WTC11 (cell line): Measurements from ENCODE around the gene C16orf74. TPM values are rescaled to one million over a fixed set of nuclear protein-coding genes. Genes with fewer than 3 reads are reported as not detected.

Source experiments
- ATAC-seq: fragments of 200-7000 bp; cut with Tn5 transposase; 2 replicates; pipeline ENCODE4 v1.10.0; 2021; ENCODE audit warnings: mild to moderate bottlenecking, moderate library complexity
- CTCF ChIA-PET: fragments of 300-600 bp; sonication (Branson Sonifier 250); formaldehyde crosslinking; loops from one replicate; lab custom pipeline; 2021; ENCODE audit warnings: antibody characterized with exemption; lab: Charles Lee
- POLR2A ChIA-PET: fragments of 350-600 bp; sonication (Branson Sonifier 250); formaldehyde crosslinking; loops from one replicate; lab custom pipeline; 2021; ENCODE audit warnings: antibody characterized with exemption; lab: Charles Lee
- DNase-seq: peaks from one replicate; pipeline ENCODE4 v3.0.0; 2021; ENCODE audit warnings: low spot score
- H3K27ac Mint-ChIP-seq: 2 replicates; pipeline ENCODE4 v1.8.0; 2021; ENCODE audit warnings: mixed read lengths
- H3K27me3 Mint-ChIP-seq: 2 replicates; pipeline ENCODE4 v1.8.0; 2021; ENCODE audit warnings: low read depth, mild to moderate bottlenecking, moderate library complexity, mixed read lengths
- H3K36me3 Mint-ChIP-seq: 2 replicates; pipeline ENCODE4 v1.8.0; 2021; ENCODE audit warnings: mixed read lengths
- H3K4me1 Mint-ChIP-seq: 2 replicates; pipeline ENCODE4 v1.8.0; 2022; ENCODE audit warnings: mixed read lengths
- H3K4me3 Mint-ChIP-seq: 2 replicates; pipeline ENCODE4 v1.8.0; 2021; ENCODE audit warnings: mild to moderate bottlenecking, moderate library complexity, mixed read lengths
- H3K9me3 Mint-ChIP-seq: 2 replicates; pipeline ENCODE4 v1.8.0; 2021; ENCODE audit warnings: mixed read lengths
- ATF1 ChIP-seq: sonication (generic); formaldehyde crosslinking; IDR thresholded peaks from 2 replicates; pipeline ENCODE4 v1.8.1; 2023; ENCODE audit warnings: mild to moderate bottlenecking, moderate library complexity, missing genetic modification reagents
- ETV6 ChIP-seq: sonication (generic); formaldehyde crosslinking; IDR thresholded peaks from 2 replicates; pipeline ENCODE4 v1.8.1; 2022; ENCODE audit warnings: mild to moderate bottlenecking, missing genetic modification reagents
- GRHL2 ChIP-seq: fragments of 250-450 bp; sonication (Bioruptor Pico); IDR thresholded peaks from 2 replicates; pipeline ENCODE4 v1.8.0; 2022; ENCODE audit warnings: mild to moderate bottlenecking, moderate library complexity; ENCODE audit not compliant: insufficient replicate concordance, severe bottlenecking
- IRF2 ChIP-seq: sonication (generic); formaldehyde crosslinking; IDR thresholded peaks from 2 replicates; pipeline ENCODE4 v1.8.0; 2022; ENCODE audit warnings: low read depth, missing genetic modification reagents, borderline replicate concordance
- JAZF1 ChIP-seq: fragments of 250-450 bp; sonication (Bioruptor Pico); IDR thresholded peaks from 2 replicates; pipeline ENCODE4 v1.9.0; 2021; ENCODE audit warnings: moderate library complexity, mild to moderate bottlenecking, inconsistent platforms
- NFATC4 ChIP-seq: fragments of 250-450 bp; sonication (Bioruptor Pico); IDR thresholded peaks from 2 replicates; pipeline ENCODE4 v1.9.0; 2021; ENCODE audit warnings: mild to moderate bottlenecking
- NFYB ChIP-seq: sonication (generic); formaldehyde crosslinking; conservative IDR thresholded peaks from 2 replicates; pipeline ENCODE4 v1.8.0; 2022; ENCODE audit warnings: low read depth, missing genetic modification reagents
- NR1H2 ChIP-seq: sonication (generic); formaldehyde crosslinking; IDR thresholded peaks from 2 replicates; pipeline ENCODE4 v1.9.0; 2021; ENCODE audit warnings: mild to moderate bottlenecking, moderate library complexity, missing genetic modification reagents
- SMAD3 ChIP-seq: sonication (generic); formaldehyde crosslinking; IDR thresholded peaks from 2 replicates; pipeline ENCODE4 v1.8.0; 2022; ENCODE audit warnings: missing genetic modification reagents, mild to moderate bottlenecking, borderline replicate concordance
- TCF7 ChIP-seq: sonication (generic); formaldehyde crosslinking; IDR thresholded peaks from 2 replicates; pipeline ENCODE4 v1.8.0; 2022; ENCODE audit warnings: mild to moderate bottlenecking, low read depth, missing genetic modification reagents, moderate library complexity
- total RNA-seq: library from RNA; stranded (reverse); gene quantifications from 3 replicates; pipeline ENCODE4 v1.2.3, GENCODE V29; 2021
- TF ChIP-seq, protein P1 (sequence below): sonication (generic); formaldehyde crosslinking; conservative IDR thresholded peaks from 2 replicates; pipeline ENCODE4 v1.8.1; 2022; ENCODE audit warnings: mild to moderate bottlenecking, missing genetic modification reagents
- TF ChIP-seq, protein P2 (sequence below): fragments of 250-450 bp; sonication (Bioruptor Pico); IDR thresholded peaks from 2 replicates; pipeline ENCODE4 v2.1.2; 2022; ENCODE audit warnings: mild to moderate bottlenecking, moderate library complexity
- TF ChIP-seq, protein P3 (sequence below): sonication (generic); formaldehyde crosslinking; IDR thresholded peaks from 2 replicates; pipeline ENCODE4 v1.8.0; 2022; ENCODE audit warnings: mild to moderate bottlenecking, missing genetic modification reagents
- TF ChIP-seq, protein P4 (sequence below): fragments of 250-450 bp; sonication (Bioruptor Pico); IDR thresholded peaks from 2 replicates; pipeline ENCODE4 v1.8.0; 2021; ENCODE audit warnings: mild to moderate bottlenecking
- TF ChIP-seq, protein P5 (sequence below): fragments of 250-450 bp; sonication (Bioruptor Pico); IDR thresholded peaks from 2 replicates; pipeline ENCODE4 v1.9.0; 2021; ENCODE audit warnings: mild to moderate bottlenecking
- TF ChIP-seq, protein P6 (sequence below): sonication (generic); formaldehyde crosslinking; IDR thresholded peaks from 2 replicates; pipeline ENCODE4 v1.8.0; 2022; ENCODE audit warnings: mild to moderate bottlenecking, missing genetic modification reagents

C16orf74 gene
- total RNA-seq, 1 experiment from 2014 or later, result 8.3 TPM

DNA sequence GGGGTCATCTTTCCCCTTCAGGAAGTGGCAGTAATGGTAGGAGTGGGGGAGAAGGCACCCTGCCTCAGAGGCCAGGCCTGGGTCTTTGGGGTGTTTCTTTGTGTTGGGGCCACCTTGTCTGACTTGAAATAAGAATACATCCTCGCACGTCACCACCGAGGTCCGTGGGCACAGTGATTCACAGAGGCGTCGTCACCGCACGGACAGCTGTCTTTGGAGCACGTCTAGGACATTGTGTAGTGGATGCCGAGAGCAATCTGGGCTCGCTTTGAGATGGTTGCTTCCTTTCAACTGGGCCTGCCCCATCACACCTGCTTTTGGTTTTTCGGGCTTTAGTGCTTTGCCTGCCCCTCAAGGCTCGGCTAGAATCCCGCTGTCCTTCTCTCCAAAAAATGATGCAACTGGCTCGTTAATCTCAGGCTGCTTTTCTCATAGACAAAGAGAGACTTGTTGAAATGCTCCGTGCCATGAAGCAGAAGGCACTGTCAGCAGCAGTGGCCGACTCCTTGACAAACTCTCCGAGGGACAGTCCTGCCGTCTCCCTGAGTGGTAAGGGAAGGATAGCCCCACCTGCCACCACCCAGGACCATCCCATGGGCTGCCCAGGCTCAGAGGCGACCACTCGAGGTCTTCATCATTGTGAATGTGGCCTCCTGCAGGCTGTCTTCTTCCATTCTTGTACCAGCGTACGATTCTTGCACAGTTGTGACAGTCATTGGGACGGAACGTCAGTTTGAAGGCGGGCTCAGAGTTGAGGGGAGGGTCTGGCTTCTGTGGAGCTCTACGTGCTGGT is 86.1 kb downstream of the C16orf74 start:
- ChIA-PET CTCF (interaction anchor here (1.3 kb wide), 1 partner anchor 53 kb away, joined by 3 read pairs; no protein-coding TSS in a partner anchor), POLR2A (no interaction called here)
- H3K27me3 Mint-ChIP-seq, result no peaks in the 10 kb centered on the region
- no peaks in the 10 kb centered on the region for H3K4me1 Mint-ChIP-seq
- no peak overlapping the region for H3K4me3 Mint-ChIP-seq
- no peak overlapping the region for H3K27ac Mint-ChIP-seq
- peaks cover 71% of the 10 kb centered on the region for H3K36me3 Mint-ChIP-seq
- no peak for DNase-seq
- H3K9me3 Mint-ChIP-seq, result no peaks in the 10 kb centered on the region
- no peak for ATAC-seq
- TF ChIP-seq GRHL2 (no peak), JAZF1 (CRISPR knock-in tag) (no peak), SMAD3 (no peak)
- TF ChIP-seq, protein P1, sequence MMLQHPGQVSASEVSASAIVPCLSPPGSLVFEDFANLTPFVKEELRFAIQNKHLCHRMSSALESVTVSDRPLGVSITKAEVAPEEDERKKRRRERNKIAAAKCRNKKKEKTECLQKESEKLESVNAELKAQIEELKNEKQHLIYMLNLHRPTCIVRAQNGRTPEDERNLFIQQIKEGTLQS (CRISPR knock-in tag), result no peak

DNA sequence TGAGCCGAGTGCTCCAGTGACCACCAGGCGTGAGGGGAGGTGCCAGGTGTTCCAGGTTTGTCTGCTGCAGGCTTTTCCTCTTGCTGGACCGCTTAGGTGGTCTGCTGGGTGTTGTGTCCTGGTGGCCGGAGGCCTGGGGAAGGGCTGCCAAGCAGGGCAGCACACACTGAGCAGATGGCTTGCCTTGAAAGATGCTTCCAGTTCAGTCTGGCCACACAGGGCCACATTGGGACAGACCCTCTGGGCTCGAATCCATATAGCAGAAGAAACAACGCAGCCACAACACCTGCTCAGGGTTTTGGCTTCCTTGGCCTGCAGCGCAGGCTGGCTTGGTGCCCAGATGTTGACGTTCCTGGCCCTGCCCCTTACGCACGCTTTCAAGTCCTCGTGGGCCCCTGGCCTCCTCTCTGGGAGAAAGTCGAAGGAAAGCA is 87.0 kb downstream of the C16orf74 start:
- TF ChIP-seq, protein P2, sequence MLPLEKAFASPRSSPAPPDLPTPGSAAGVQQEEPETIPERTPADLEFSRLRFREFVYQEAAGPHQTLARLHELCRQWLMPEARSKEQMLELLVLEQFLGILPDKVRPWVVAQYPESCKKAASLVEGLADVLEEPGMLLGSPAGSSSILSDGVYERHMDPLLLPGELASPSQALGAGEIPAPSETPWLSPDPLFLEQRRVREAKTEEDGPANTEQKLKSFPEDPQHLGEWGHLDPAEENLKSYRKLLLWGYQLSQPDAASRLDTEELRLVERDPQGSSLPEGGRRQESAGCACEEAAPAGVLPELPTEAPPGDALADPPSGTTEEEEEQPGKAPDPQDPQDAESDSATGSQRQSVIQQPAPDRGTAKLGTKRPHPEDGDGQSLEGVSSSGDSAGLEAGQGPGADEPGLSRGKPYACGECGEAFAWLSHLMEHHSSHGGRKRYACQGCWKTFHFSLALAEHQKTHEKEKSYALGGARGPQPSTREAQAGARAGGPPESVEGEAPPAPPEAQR (CRISPR knock-in tag), result no peak
- TF ChIP-seq, protein P3, sequence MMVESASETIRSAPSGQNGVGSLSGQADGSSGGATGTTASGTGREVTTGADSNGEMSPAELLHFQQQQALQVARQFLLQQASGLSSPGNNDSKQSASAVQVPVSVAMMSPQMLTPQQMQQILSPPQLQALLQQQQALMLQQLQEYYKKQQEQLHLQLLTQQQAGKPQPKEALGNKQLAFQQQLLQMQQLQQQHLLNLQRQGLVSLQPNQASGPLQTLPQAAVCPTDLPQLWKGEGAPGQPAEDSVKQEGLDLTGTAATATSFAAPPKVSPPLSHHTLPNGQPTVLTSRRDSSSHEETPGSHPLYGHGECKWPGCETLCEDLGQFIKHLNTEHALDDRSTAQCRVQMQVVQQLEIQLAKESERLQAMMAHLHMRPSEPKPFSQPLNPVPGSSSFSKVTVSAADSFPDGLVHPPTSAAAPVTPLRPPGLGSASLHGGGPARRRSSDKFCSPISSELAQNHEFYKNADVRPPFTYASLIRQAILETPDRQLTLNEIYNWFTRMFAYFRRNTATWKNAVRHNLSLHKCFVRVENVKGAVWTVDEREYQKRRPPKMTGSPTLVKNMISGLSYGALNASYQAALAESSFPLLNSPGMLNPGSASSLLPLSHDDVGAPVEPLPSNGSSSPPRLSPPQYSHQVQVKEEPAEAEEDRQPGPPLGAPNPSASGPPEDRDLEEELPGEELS, result no peak
- TF ChIP-seq, protein P4, sequence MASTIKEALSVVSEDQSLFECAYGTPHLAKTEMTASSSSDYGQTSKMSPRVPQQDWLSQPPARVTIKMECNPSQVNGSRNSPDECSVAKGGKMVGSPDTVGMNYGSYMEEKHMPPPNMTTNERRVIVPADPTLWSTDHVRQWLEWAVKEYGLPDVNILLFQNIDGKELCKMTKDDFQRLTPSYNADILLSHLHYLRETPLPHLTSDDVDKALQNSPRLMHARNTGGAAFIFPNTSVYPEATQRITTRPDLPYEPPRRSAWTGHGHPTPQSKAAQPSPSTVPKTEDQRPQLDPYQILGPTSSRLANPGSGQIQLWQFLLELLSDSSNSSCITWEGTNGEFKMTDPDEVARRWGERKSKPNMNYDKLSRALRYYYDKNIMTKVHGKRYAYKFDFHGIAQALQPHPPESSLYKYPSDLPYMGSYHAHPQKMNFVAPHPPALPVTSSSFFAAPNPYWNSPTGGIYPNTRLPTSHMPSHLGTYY (CRISPR knock-in tag), result no peak
- TF ChIP-seq NR1H2 (CRISPR knock-in tag) (no peak), GRHL2 (no peak), IRF2 (CRISPR knock-in tag) (no peak), TCF7 (CRISPR knock-in tag) (no peak), NFYB (CRISPR knock-in tag) (no peak), NFATC4 (no peak), ATF1 (no peak), ETV6 (CRISPR knock-in tag) (no peak)
- TF ChIP-seq, protein P5, sequence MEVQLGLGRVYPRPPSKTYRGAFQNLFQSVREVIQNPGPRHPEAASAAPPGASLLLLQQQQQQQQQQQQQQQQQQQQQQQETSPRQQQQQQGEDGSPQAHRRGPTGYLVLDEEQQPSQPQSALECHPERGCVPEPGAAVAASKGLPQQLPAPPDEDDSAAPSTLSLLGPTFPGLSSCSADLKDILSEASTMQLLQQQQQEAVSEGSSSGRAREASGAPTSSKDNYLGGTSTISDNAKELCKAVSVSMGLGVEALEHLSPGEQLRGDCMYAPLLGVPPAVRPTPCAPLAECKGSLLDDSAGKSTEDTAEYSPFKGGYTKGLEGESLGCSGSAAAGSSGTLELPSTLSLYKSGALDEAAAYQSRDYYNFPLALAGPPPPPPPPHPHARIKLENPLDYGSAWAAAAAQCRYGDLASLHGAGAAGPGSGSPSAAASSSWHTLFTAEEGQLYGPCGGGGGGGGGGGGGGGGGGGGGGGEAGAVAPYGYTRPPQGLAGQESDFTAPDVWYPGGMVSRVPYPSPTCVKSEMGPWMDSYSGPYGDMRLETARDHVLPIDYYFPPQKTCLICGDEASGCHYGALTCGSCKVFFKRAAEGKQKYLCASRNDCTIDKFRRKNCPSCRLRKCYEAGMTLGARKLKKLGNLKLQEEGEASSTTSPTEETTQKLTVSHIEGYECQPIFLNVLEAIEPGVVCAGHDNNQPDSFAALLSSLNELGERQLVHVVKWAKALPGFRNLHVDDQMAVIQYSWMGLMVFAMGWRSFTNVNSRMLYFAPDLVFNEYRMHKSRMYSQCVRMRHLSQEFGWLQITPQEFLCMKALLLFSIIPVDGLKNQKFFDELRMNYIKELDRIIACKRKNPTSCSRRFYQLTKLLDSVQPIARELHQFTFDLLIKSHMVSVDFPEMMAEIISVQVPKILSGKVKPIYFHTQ (CRISPR knock-in tag), result no peak
- TF ChIP-seq, protein P6, sequence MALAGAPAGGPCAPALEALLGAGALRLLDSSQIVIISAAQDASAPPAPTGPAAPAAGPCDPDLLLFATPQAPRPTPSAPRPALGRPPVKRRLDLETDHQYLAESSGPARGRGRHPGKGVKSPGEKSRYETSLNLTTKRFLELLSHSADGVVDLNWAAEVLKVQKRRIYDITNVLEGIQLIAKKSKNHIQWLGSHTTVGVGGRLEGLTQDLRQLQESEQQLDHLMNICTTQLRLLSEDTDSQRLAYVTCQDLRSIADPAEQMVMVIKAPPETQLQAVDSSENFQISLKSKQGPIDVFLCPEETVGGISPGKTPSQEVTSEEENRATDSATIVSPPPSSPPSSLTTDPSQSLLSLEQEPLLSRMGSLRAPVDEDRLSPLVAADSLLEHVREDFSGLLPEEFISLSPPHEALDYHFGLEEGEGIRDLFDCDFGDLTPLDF (CRISPR knock-in tag), result no peak
- ChIA-PET CTCF (no interaction called here), POLR2A (interaction anchor here (0.5 kb wide), 1 partner anchor 68 kb away, joined by 4 read pairs; no protein-coding TSS in a partner anchor)
- no peaks in the 10 kb centered on the region for H3K9me3 Mint-ChIP-seq
- H3K27ac Mint-ChIP-seq, result no peak overlapping the region
- H3K36me3 Mint-ChIP-seq, result peaks cover 69% of the 10 kb centered on the region
- no peaks in the 10 kb centered on the region for H3K27me3 Mint-ChIP-seq
- H3K4me3 Mint-ChIP-seq, result no peak overlapping the region
- H3K4me1 Mint-ChIP-seq, result no peaks in the 10 kb centered on the region
- ATAC-seq (no peak), DNase-seq (no peak)
